Astrocyte (in vitro differentiated cells and primary cell): ENCODE results near the gene MRGPRF.

Source experiments
- CTCF ChIP-seq: IDR thresholded peaks from 2 replicates; pipeline ENCODE4 v1.5.1; 2011; ENCODE audit warnings: low read depth, mild to moderate bottlenecking, inconsistent platforms, low read length, moderate library complexity; ENCODE audit not compliant: insufficient read depth
- EZH2 ChIP-seq: IDR thresholded peaks from 2 replicates; pipeline ENCODE4 v1.6.1; 2012; ENCODE audit warnings: mild to moderate bottlenecking, low read length, inconsistent platforms; ENCODE audit not compliant: insufficient read depth

DNA sequence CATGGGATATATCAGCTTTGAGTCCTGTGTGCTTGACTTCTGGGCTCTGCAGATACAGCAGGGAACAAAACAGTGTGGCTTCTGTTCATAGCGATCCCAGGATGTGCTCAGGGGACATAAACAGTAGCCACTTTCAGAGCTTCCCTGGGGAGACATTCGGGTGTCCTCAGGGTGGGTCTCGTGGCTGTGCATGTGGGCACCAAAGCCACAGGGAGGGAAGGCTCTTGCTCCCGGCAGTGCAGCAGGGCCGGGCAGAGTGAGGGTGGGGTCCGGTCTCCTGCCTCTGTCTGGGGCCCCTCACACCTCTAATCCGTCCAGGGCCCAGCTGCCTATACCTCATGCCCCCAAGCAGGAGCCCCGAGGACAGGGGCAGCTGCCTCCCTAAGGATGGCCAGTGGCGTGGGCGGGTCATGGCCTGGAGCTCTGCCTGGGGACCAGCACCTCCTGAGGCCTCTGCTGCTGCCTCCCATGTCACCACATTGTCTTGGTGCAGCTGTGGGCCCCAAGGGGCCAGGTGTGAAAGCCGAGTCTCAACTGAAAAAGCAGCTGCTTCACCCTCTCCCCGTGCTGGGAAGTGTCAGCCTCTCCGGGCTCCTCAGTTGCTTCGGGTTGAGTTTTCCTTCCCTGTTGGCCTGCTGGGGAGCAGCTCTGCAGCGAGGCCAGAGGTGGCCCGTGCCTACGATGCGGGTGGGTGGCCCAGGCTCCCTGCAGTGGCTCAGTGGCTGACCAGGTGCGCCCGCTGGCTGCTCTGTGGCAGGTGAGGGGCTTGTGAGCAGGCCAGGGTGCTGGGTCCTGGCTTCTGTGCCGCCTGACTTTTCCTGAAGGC lies 39.5 kb upstream of the MRGPRF start:
- TF ChIP-seq CTCF, result no peak
- no peak for TF ChIP-seq EZH2
